ENCODE results near the gene PTPN3. TPM values are rescaled to one million over a fixed set of nuclear protein-coding genes. Genes with fewer than 3 reads are reported as not detected.

The PTPN3 gene
- total and polyA plus RNA-seq, 2 donors from 2014 or later: 33.7 to 40.6 TPM

DNA sequence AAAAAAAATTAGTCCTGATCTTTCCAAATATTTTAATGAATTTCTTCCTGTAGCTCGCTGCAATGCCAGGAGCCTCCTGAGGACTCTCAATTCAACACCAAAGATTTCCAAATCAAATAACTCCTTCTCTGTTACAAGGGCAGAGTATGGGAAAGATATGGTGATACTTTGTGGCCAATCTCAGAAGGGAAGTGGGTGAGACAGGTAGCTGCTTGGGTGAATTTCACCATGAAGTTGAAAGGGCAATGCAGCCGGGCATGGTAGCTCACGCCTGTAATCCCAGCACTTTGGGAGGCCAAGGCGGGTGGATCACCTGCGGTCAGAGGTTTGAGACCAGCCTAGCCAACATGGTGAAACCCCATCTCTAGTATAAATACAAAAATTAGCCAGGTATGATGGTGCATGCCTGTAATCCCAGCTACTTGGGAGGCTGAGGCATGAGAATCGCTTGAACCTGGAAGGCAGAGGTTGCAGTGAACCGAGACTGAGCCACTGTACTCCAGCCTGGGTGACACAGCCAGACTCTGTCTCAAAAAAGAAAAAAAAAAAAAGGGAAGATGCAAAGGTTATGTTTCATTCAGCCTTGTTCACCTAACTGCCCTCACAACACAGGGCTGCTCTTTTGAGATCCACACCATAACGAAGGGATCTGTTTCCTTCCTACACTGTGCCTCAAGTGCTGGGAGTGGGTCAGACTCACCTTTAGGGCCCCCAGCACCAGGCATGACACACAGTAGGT, 58.6 kb downstream of the PTPN3 start:
- Histone ChIP-seq H3K9me3 (ENCODE audit: control insufficient read depth in 2 of 3, insufficient read depth in 1 of 3, low read length in 3 of 3) (no peaks in the 10 kb centered on the region), H3K27ac (ENCODE audit: low read depth in 2 of 2, low read length in 2 of 2) (no peak overlapping the region), H3K4me1 (ENCODE audit: control insufficient read depth in 2 of 3, insufficient read depth in 2 of 3, low read depth in 1 of 3, low read length in 3 of 3) (peaks cover 0 to 10% (median 6%) of the 10 kb centered on the region in 3 donors), H3K27me3 (ENCODE audit: control insufficient read depth, insufficient read depth, low read length) (no peaks in the 10 kb centered on the region), H3K4me3 (ENCODE audit: low read length in 3 of 3) (no peak overlapping the region), H3K9ac (ENCODE audit: low read length in 3 of 3) (no peak overlapping the region), H3K36me3 (ENCODE audit: control insufficient read depth in 2 of 3, insufficient read depth in 3 of 3, low read length in 3 of 3) (peaks cover 0 to 25% (median 13%) of the 10 kb centered on the region in 3 donors)
- TF ChIP-seq, protein P1, sequence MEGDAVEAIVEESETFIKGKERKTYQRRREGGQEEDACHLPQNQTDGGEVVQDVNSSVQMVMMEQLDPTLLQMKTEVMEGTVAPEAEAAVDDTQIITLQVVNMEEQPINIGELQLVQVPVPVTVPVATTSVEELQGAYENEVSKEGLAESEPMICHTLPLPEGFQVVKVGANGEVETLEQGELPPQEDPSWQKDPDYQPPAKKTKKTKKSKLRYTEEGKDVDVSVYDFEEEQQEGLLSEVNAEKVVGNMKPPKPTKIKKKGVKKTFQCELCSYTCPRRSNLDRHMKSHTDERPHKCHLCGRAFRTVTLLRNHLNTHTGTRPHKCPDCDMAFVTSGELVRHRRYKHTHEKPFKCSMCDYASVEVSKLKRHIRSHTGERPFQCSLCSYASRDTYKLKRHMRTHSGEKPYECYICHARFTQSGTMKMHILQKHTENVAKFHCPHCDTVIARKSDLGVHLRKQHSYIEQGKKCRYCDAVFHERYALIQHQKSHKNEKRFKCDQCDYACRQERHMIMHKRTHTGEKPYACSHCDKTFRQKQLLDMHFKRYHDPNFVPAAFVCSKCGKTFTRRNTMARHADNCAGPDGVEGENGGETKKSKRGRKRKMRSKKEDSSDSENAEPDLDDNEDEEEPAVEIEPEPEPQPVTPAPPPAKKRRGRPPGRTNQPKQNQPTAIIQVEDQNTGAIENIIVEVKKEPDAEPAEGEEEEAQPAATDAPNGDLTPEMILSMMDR (IDR thresholded peaks at IDR 0.05; ENCODE audit: borderline replicate concordance, extremely low read depth, insufficient read depth): no peak
- no peak for FAIRE-seq
- intact Hi-C loops (cut with DNase I): loop anchor here (10.0 kb wide), 1 partner anchor 85 kb away; no protein-coding TSS in a partner anchor
- DNase-seq: no peak

DNA sequence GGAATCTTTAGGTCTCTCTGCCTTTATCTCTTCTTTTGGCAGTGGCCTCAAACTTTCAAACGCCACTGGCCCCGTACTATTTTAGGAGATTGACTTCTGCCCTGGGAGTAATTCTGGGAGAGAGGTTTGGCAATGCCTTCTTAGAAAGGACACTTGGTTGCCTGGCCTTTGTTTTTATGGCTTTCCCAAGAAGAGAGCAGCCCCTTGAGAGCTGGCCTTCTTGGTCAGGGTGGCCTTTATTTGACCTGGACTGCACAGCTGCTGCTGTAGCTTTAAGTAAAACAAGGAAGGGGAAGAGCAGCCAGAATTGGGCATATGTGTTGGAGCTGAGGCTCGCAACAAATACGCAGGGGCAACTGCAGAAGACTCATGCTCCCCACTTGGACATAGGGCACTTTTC, 60.8 kb downstream of the PTPN3 start:
- Histone ChIP-seq H3K9ac (ENCODE audit: low read length in 3 of 3) (no peak overlapping the region), H3K27ac (ENCODE audit: low read depth in 2 of 2, low read length in 2 of 2) (no peak overlapping the region), H3K27me3 (ENCODE audit: control insufficient read depth, insufficient read depth, low read length) (no peaks in the 10 kb centered on the region), H3K4me1 (ENCODE audit: control insufficient read depth in 2 of 3, insufficient read depth in 2 of 3, low read depth in 1 of 3, low read length in 3 of 3) (peaks cover 0 to 10% (median 6%) of the 10 kb centered on the region in 3 donors), H3K4me3 (ENCODE audit: low read length in 3 of 3) (no peak overlapping the region), H3K36me3 (ENCODE audit: control insufficient read depth in 2 of 3, insufficient read depth in 3 of 3, low read length in 3 of 3) (peaks cover 0 to 24% (median 12%) of the 10 kb centered on the region in 3 donors), H3K9me3 (ENCODE audit: control insufficient read depth in 2 of 3, insufficient read depth in 1 of 3, low read length in 3 of 3) (no peaks in the 10 kb centered on the region)
- DNase-seq (no peak), FAIRE-seq (no peak)
- intact Hi-C loops (cut with DNase I): no loop called here
- TF ChIP-seq, protein P1 (IDR thresholded peaks at IDR 0.05; ENCODE audit: borderline replicate concordance, extremely low read depth, insufficient read depth): no peak

DNA sequence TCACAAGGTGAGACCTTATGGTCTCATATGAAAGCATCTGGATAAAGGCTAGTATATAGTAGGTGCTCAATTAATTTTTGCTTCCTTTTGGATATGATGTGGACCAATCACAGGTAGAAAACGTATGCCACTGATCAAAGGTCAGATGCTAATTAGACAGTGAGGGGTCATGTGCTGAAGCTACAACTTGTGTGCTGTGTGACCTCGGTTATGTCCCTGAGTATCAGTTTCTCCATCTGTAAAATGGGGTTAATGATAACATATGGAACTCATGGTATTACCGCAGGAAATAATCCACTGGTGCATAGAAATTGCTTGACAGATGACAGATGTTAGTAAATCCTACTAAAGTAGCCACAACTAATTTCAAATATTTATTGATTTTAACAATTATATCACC, 62.0 kb downstream of the PTPN3 start:
- TF ChIP-seq, protein P1 (IDR thresholded peaks at IDR 0.05; ENCODE audit: borderline replicate concordance, extremely low read depth, insufficient read depth): no peak
- Histone ChIP-seq H3K9ac (ENCODE audit: low read length in 3 of 3) (no peak overlapping the region), H3K9me3 (ENCODE audit: control insufficient read depth in 2 of 3, insufficient read depth in 1 of 3, low read length in 3 of 3) (no peaks in the 10 kb centered on the region), H3K36me3 (ENCODE audit: control insufficient read depth in 2 of 3, insufficient read depth in 3 of 3, low read length in 3 of 3) (peaks cover 0 to 25% (median 15%) of the 10 kb centered on the region in 3 donors), H3K4me3 (ENCODE audit: low read length in 3 of 3) (no peak overlapping the region), H3K4me1 (ENCODE audit: control insufficient read depth in 2 of 3, insufficient read depth in 2 of 3, low read depth in 1 of 3, low read length in 3 of 3) (peaks cover 0 to 10% (median 6%) of the 10 kb centered on the region in 3 donors), H3K27ac (ENCODE audit: low read depth in 2 of 2, low read length in 2 of 2) (no peak overlapping the region), H3K27me3 (ENCODE audit: control insufficient read depth, insufficient read depth, low read length) (no peaks in the 10 kb centered on the region)
- intact Hi-C loops (cut with DNase I): no loop called here
- FAIRE-seq (no peak), DNase-seq (no peak)
